Adipocyte (in vitro differentiated cells): Measurements from ENCODE around the gene OR14A16.

Experiments
- DNase-seq: peaks from one replicate; pipeline ENCODE4 v3.0.0-alpha.2; 2015; ENCODE audit warnings: low read depth
- H3K27me3 ChIP-seq: replicated peaks from 2 replicates; pipeline ENCODE4 v1.7.0; 2013; ENCODE audit warnings: mild to moderate bottlenecking, low read length, moderate library complexity; ENCODE audit not compliant: control insufficient read depth, insufficient read depth
- H3K36me3 ChIP-seq: 2 replicates; pipeline ENCODE4 v1.7.0; 2013; ENCODE audit warnings: low read length, mild to moderate bottlenecking, moderate library complexity; ENCODE audit not compliant: control insufficient read depth, insufficient read depth, severe bottlenecking
- H3K4me1 ChIP-seq: 2 replicates; pipeline ENCODE4 v1.7.0; 2013; ENCODE audit warnings: mild to moderate bottlenecking, low read length, moderate library complexity; ENCODE audit not compliant: control insufficient read depth, insufficient read depth
- H3K4me3 ChIP-seq: 2 replicates; pipeline ENCODE4 v1.7.0; 2013; ENCODE audit warnings: mild to moderate bottlenecking, low read length, moderate library complexity
- H3K9ac ChIP-seq: 2 replicates; pipeline ENCODE4 v1.7.0; 2013; ENCODE audit warnings: mild to moderate bottlenecking, low read length, moderate library complexity
- H3K9me3 ChIP-seq: 2 replicates; pipeline ENCODE4 v1.7.0; 2013; ENCODE audit warnings: mild to moderate bottlenecking, low read length, moderate library complexity; ENCODE audit not compliant: control insufficient read depth

OR14A16 gene, protein sequence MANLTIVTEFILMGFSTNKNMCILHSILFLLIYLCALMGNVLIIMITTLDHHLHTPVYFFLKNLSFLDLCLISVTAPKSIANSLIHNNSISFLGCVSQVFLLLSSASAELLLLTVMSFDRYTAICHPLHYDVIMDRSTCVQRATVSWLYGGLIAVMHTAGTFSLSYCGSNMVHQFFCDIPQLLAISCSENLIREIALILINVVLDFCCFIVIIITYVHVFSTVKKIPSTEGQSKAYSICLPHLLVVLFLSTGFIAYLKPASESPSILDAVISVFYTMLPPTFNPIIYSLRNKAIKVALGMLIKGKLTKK

DNA sequence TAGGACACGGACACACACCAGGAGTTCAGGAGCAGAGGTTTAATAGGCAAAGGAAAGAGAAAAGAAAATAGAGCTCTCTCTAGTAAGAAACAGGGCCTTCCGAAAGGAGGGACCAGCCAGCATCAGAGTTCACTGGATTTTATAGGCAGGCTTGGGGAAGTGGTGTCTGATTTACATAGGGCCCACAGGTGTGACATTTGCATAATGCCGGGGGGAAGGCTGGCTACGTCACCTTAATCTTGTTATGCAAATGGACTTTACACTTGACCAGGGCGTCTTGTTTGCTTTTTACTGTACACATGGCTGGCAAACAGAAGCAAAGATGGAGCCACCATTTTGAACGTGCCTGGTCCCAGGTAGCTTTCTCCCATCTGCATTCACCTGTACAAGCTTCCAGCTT is at the start of gene OR14A16:
Gene OR14A16 (minus strand): TSS at position 97 of the 400 bp plus-strand sequence. CDS start 8,390 bp downstream, outside the sequence.
- DNase-seq = no peak
- H3K27me3 ChIP-seq = no peaks in the 10 kb centered on the region
- no peaks in the 10 kb centered on the region for H3K9me3 ChIP-seq
- no peaks in the 10 kb centered on the region for H3K36me3 ChIP-seq
- no peak within 1 kb of the TSS for H3K4me3 ChIP-seq
- no peak within 1 kb of the TSS for H3K9ac ChIP-seq
- H3K4me1 ChIP-seq = no peaks in the 10 kb centered on the region

DNA sequence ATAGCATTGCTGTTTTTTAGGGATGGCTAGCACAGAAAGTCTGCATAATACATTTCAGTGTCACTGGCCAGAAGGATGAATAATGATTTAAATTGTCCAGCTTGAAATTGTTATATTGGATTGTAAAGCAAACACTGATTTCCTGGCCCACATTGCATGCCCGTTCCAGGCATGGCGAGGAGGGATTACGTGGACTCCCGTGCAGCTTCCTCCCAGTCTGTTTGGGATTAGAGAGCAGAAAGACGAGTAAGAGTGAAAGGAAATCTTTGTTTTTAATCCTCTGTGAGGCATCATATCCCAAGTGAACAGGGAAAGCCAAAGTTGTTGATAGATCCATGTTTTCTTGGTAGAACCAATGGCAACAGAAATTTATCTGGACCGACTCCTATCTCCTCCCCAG is 41.5 kb upstream of the OR14A16 start:
- no peak for DNase-seq
- H3K4me1 ChIP-seq = no peaks in the 10 kb centered on the region
- H3K36me3 ChIP-seq = no peaks in the 10 kb centered on the region
- peak overlapping the region; percentile 46 for H3K4me3 ChIP-seq
- no peaks in the 10 kb centered on the region for H3K9me3 ChIP-seq
- H3K27me3 ChIP-seq = no peaks in the 10 kb centered on the region
- no peak overlapping the region for H3K9ac ChIP-seq

DNA sequence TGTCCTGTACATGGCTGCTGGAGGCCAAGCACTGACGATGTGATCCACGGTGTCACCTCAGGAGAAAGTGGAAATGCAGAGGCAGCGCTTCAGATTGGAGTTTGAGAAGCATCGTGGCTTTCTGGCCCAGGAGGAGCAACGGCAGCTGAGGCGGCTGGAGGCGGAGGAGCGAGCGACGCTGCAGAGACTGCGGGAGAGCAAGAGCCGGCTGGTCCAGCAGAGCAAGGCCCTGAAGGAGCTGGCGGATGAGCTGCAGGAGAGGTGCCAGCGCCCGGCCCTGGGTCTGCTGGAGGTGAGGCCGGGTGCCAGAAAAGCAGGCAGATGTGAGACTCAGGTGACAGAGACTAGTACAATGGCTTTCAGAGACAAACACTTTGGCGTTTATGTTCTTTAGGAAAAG is 40.7 kb upstream of the OR14A16 start:
- H3K36me3 ChIP-seq = no peaks in the 10 kb centered on the region
- DNase-seq = no peak
- H3K4me3 ChIP-seq = no peak overlapping the region
- no peaks in the 10 kb centered on the region for H3K4me1 ChIP-seq
- no peaks in the 10 kb centered on the region for H3K27me3 ChIP-seq
- no peaks in the 10 kb centered on the region for H3K9me3 ChIP-seq
- no peak overlapping the region for H3K9ac ChIP-seq

DNA sequence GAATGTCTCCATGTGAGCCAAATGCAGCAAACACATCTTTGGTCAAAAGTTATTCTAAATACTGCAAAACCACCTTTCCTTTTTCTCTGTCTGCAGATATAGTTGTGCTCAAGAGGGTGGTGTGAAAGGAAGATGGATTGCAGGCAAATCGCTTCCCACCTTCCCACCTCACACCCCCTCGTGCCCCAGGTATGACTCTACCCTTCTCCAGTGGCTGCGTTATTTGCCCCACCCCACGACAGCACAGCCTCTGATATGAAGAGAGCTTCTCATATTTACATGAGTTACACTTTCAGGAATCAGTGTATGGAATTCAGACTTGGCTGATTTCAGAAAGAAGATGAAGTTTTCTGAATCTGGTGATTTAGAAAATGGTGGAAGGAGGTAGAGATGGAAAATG is 38.8 kb upstream of the OR14A16 start:
- Histone ChIP-seq H3K27me3 (no peaks in the 10 kb centered on the region), H3K9me3 (no peaks in the 10 kb centered on the region)
- DNase-seq = no peak

DNA sequence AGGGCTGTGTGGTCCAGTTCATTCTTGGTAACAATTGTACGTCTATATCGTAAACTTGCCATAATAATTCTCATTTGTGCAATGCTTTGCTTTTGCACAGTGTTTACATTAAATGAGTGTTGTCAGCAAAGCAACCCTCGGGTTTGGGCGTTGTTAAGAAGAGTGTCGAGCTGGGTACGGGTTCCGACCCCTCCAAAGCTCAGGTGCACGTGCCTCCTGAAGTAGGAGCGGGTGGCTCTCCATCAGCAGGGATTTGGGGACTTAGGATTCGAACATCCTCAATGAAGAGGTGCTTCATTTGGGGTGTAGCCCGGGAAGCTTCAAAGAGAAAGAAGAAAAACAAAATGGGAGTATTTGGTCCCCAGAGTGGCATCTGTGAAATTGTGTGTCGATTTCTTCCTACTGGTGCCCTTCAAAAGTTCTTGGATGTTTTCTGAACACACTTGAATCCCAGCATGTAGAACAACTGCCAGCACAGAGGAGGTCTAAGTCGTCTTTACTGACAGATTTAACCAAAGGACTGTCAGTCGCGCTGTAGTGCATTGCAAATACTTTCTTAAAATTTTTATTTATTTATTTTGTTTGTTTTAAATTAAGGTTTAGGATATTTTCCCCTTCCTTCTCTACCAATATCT is 34.2 kb upstream of the OR14A16 start:
- no peaks in the 10 kb centered on the region for H3K27me3 ChIP-seq
- no peak for DNase-seq
- H3K4me3 ChIP-seq = peak overlapping the region; percentile 71
- H3K4me1 ChIP-seq = no peaks in the 10 kb centered on the region
- no peaks in the 10 kb centered on the region for H3K9me3 ChIP-seq
- no peak overlapping the region for H3K9ac ChIP-seq
- H3K36me3 ChIP-seq = no peaks in the 10 kb centered on the region

More for the DNA sequence above, 38.8 kb upstream of the OR14A16 start:
- Histone ChIP-seq H3K4me1 (no peaks in the 10 kb centered on the region), H3K9ac (no peak overlapping the region), H3K36me3 (no peaks in the 10 kb centered on the region), H3K4me3 (no peak overlapping the region)

DNA sequence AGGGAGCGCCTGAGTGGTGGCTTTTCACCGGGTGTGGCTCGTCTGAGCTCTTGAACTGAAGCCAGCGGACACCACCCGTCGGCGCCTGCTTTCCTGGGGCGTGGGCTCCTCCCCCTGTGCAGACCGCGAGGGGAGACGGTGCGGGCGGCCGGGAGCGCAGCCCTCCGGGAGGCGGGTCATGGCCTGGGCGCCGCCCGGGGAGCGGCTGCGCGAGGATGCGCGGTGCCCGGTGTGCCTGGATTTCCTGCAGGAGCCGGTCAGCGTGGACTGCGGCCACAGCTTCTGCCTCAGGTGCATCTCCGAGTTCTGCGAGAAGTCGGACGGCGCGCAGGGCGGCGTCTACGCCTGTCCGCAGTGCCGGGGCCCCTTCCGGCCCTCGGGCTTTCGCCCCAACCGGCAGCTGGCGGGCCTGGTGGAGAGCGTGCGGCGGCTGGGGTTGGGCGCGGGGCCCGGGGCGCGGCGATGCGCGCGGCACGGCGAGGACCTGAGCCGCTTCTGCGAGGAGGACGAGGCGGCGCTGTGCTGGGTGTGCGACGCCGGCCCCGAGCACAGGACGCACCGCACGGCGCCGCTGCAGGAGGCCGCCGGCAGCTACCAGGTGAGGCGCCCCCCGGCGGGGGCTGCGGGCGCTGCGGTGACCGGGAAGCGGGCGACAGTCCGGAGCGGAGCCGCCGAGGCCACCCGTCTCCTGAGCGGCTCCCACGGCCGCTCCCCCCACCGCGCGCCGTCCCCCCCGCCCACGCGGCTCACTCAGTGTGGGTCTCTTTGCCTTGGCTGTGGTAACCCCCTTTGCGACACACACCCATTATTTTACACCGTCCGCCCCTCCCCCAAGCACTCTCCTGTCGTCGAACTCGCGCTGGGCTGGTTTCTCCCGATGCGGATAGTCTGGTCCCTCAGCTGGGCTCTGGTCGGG is 33.4 kb upstream of the OR14A16 start, which contains the start of gene TRIM58:
Gene TRIM58 (plus strand): TSS at position 119 of the 916 bp plus-strand sequence. CDS start 60 bp downstream, at position 179.
- no peak within 1 kb of the TSS for H3K9ac ChIP-seq
- H3K9me3 ChIP-seq = no peaks in the 10 kb centered on the region
- no peaks in the 10 kb centered on the region for H3K36me3 ChIP-seq
- H3K4me3 ChIP-seq = peak within 1 kb of the TSS; percentile 71
- no peaks in the 10 kb centered on the region for H3K4me1 ChIP-seq
- no peaks in the 10 kb centered on the region for H3K27me3 ChIP-seq
- no peak for DNase-seq

DNA sequence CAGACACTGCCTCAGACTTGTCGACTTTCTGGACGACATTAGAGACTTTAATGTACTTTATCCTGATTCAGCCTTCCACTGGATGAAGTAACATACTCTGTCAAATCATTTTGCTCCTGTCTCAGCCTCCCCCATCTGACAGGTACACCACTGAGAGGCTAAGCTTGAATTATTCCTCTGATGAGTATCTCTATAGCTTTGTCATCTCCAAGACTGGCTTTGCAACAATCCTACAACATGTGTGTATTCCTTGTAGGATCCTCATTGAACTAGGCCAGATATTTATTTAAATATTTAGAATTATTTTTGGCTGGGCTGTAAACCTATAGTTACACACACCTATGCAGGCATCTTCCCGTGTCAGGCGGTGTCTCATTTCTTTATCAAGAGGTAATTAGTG is 32.0 kb upstream of the OR14A16 start:
- no peaks in the 10 kb centered on the region for H3K4me1 ChIP-seq
- H3K36me3 ChIP-seq = no peaks in the 10 kb centered on the region
- H3K27me3 ChIP-seq = no peaks in the 10 kb centered on the region
- no peak for DNase-seq
- H3K4me3 ChIP-seq = no peak overlapping the region
- no peaks in the 10 kb centered on the region for H3K9me3 ChIP-seq
- H3K9ac ChIP-seq = no peak overlapping the region

DNA sequence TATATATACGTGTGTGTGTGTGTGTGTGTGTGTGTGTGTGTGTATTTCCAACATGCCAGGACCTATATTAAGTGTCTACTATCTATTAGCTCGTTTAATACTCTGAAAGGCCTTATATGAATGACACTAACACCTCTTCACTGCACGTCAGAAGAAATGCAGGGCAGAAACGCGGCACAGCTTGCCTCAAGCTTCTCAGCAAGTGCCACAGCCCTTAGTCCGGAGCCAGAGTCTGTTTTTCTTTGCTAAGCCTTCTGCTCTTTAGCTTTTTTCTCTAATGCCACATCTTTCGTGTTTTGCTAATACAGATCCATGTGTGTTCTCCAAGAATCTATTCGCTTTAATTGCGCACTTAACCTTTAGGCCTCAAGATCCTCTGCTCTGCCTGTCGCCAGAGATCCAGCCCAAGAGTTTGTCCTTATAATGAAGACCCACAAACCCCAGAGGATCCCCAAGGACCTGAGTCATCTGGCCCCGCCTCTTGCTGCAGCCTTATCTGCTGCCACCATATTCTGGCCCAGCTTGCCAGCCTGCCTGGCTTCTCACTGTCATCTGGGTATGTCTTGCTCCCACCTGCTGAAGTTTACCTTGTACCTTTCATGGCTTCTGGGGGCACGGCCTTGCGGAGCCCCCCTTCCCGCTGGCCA is 31.1 kb upstream of the OR14A16 start:
- Histone ChIP-seq H3K9me3 (no peaks in the 10 kb centered on the region), H3K4me1 (no peaks in the 10 kb centered on the region), H3K4me3 (no peak overlapping the region), H3K27me3 (no peaks in the 10 kb centered on the region), H3K9ac (no peak overlapping the region), H3K36me3 (no peaks in the 10 kb centered on the region)
- no peak for DNase-seq

DNA sequence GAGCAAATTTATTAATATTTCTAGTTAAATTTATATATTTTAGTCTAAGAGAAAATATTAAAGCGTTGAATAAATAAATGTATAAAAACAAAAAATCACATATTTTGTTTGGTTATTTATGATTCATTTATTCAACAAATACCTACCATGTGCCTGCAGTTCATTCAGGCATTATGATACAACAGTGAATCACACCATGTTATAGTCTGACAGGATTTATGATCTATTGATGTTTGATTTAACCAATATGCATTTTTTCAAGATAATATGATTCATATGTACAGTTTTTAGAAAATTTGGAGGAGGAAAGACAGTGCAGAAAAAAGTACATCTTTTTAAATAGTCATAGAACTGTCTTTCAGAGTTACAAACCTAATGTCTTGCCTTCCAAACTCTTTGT is 25.7 kb upstream of the OR14A16 start:
- no peak for DNase-seq
- H3K4me3 ChIP-seq = no peak overlapping the region
- H3K27me3 ChIP-seq = no peaks in the 10 kb centered on the region
- H3K36me3 ChIP-seq = no peaks in the 10 kb centered on the region
- no peak overlapping the region for H3K9ac ChIP-seq
- H3K4me1 ChIP-seq = no peaks in the 10 kb centered on the region
- no peaks in the 10 kb centered on the region for H3K9me3 ChIP-seq

DNA sequence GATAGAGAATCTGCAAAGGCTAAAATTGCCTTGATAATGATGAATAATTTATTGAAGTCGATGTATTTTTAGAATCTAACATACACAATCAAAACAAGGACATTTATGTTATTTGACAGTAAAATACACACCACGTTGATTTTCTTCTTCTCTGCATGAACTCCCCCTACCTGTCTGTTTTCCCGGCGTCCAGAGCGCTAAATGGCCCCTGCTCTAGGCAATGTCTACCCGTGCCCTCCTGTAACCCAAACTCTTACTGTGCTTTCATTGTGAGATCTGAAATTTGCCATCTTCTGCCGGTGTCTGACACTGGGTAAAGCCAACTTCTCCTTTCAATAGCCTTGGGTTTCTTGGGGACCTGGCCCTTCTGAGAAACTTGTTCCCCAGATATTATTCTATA is 24.4 kb upstream of the OR14A16 start:
- Histone ChIP-seq H3K9ac (no peak overlapping the region), H3K36me3 (no peaks in the 10 kb centered on the region), H3K27me3 (no peaks in the 10 kb centered on the region), H3K4me1 (no peaks in the 10 kb centered on the region), H3K4me3 (no peak overlapping the region), H3K9me3 (no peaks in the 10 kb centered on the region)
- DNase-seq = no peak

DNA sequence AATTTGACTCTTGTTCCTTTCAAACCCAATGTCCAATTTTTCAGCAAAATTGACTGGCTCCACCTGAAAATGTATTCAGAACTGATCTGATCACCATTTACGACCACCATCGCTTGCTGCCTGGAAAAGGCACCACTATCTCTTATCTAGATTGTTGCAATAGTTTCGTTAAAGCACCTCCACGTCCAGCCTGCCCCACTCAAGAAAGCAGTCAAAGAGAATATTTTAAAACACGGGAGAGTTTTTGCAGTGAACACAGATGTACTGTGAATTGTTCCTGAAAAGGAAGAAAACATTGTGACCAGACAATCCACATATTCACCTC is 21.7 kb upstream of the OR14A16 start:
- no peak for DNase-seq
- Histone ChIP-seq H3K4me1 (no peaks in the 10 kb centered on the region), H3K9me3 (no peaks in the 10 kb centered on the region), H3K27me3 (no peaks in the 10 kb centered on the region), H3K9ac (no peak overlapping the region), H3K4me3 (no peak overlapping the region), H3K36me3 (no peaks in the 10 kb centered on the region)
